GM23248 (cell line): ENCODE data around the gene HOXB3. TPM values are rescaled to one million over a fixed set of nuclear protein-coding genes. Genes with fewer than 3 reads are reported as not detected.

Source experiments
- DNase-seq: peaks from one replicate; pipeline ENCODE4 v3.0.0-alpha.2; 2015
- H2AFZ ChIP-seq: fragments of 200-600 bp; sonication (generic); 2 replicates; pipeline ENCODE4 v1.6.1; 2016; ENCODE audit warnings: antibody characterized with exemption
- H3F3A ChIP-seq: fragments of 200-600 bp; sonication (generic); 2 replicates; pipeline ENCODE4 v1.6.1; 2016; ENCODE audit warnings: mild to moderate bottlenecking, antibody characterized with exemption, mixed run types; ENCODE audit not compliant: insufficient read depth
- H3K27ac ChIP-seq: fragments of 200-600 bp; sonication (generic); 2 replicates; pipeline ENCODE4 v1.5.1; 2016; ENCODE audit warnings: mild to moderate bottlenecking
- H3K27me3 ChIP-seq: fragments of 200-600 bp; sonication (generic); replicated peaks from 2 replicates; pipeline ENCODE4 v1.6.1; 2016; ENCODE audit warnings: mild to moderate bottlenecking; ENCODE audit not compliant: insufficient read depth
- H3K36me3 ChIP-seq: fragments of 200-600 bp; sonication (generic); 2 replicates; pipeline ENCODE4 v1.6.1; 2016; ENCODE audit warnings: low read depth, mild to moderate bottlenecking
- H3K4me1 ChIP-seq: fragments of 200-600 bp; sonication (generic); 2 replicates; pipeline ENCODE4 v1.6.1; 2016; ENCODE audit warnings: mild to moderate bottlenecking; ENCODE audit not compliant: insufficient read depth
- H3K4me2 ChIP-seq: fragments of 200-600 bp; sonication (generic); one replicate; pipeline ENCODE4 v1.6.1; 2016; ENCODE audit warnings: mild to moderate bottlenecking; ENCODE audit not compliant: unreplicated experiment
- H3K4me3 ChIP-seq: fragments of 200-600 bp; sonication (generic); 2 replicates; pipeline ENCODE4 v1.5.1; 2016; ENCODE audit warnings: mild to moderate bottlenecking
- H3K79me2 ChIP-seq: fragments of 200-600 bp; sonication (generic); 2 replicates; pipeline ENCODE4 v1.6.1; 2016; ENCODE audit warnings: mild to moderate bottlenecking; ENCODE audit not compliant: insufficient read depth
- H3K9ac ChIP-seq: fragments of 200-600 bp; sonication (generic); 2 replicates; pipeline ENCODE4 v1.6.1; 2016; ENCODE audit warnings: mild to moderate bottlenecking
- H3K9me2 ChIP-seq: fragments of 200-600 bp; sonication (generic); 2 replicates; pipeline ENCODE4 v1.6.1; 2016; ENCODE audit warnings: mixed run types, mild to moderate bottlenecking, moderate library complexity; ENCODE audit not compliant: insufficient read depth
- H3K9me3 ChIP-seq: fragments of 200-600 bp; sonication (generic); one replicate; pipeline ENCODE4 v1.6.1; 2017; ENCODE audit warnings: low read depth
- H4K20me1 ChIP-seq: fragments of 200-600 bp; sonication (generic); 2 replicates; pipeline ENCODE4 v1.6.0; 2016; ENCODE audit not compliant: insufficient read depth
- EZH2 ChIP-seq: fragments of 200-600 bp; sonication (generic); IDR thresholded peaks from 2 replicates; pipeline ENCODE4 v1.6.1; 2018; ENCODE audit warnings: antibody characterized with exemption, mild to moderate bottlenecking; ENCODE audit not compliant: insufficient read depth, poor library complexity, severe bottlenecking
- EZH2phosphoT487 ChIP-seq: fragments of 200-600 bp; sonication (generic); IDR thresholded peaks from 2 replicates; pipeline ENCODE4 v1.6.1; 2018; ENCODE audit warnings: antibody characterized with exemption, moderate library complexity, mild to moderate bottlenecking, low read depth; ENCODE audit not compliant: insufficient read depth
- WGBS, 2 experiments: methylation state at CpG; one replicate each; pipeline ENCODE4 v1.1.6; 2015 to 2017; ENCODE audit warnings: low lambda C conversion rate in 2 of 2, low coverage in 1 of 2; ENCODE audit errors: missing lambda C conversion rate in 2 of 2; 5-methylcytosine and 5-hydroxymethylcytosine counted together
- in situ Hi-C: fragments of 300-500 bp; cut with MboI; formaldehyde crosslinking; loops from 2 replicates; pipeline ENCODE4 v1.15.0; 2020
- polyA plus RNA-seq: library from polyadenylated mRNA; unstranded; fragments of >200 nt; fragmentation: Nextera tagmentation; extraction: Ambion mirVana; gene quantifications from 2 replicates; pipeline ENCODE4 v1.2.1, GENCODE V29; 2016
- total RNA-seq: library from RNA; depleted of rRNA; stranded (reverse); fragments of >200 nt; shearing (Covaris generic); gene quantifications from 2 replicates; pipeline ENCODE4 v1.2.3, GENCODE V29; 2014

HOXB3 gene
- total and polyA plus RNA-seq, 2 experiments from 2014 or later, result 1.9 to 2.4 TPM

- in situ Hi-C loops, result no loop called here
- WGBS, 2 experiments, result 90 to 93% methylated on average over 36 to 43 of the region's 47 CpGs
- Histone ChIP-seq H4K20me1 (no peaks in the 10 kb centered on the region), H2AFZ (no peak overlapping the region), H3K9me3 (no peaks in the 10 kb centered on the region), H3K9ac (no peak overlapping the region), H3F3A (peaks cover 33% of the 10 kb centered on the region), H3K36me3 (no peaks in the 10 kb centered on the region; the same call in 1 of the 2 replicates), H3K4me3 (no peak overlapping the region), H3K4me1 (peaks cover 34% of the 10 kb centered on the region), H3K9me2 (no peaks in the 10 kb centered on the region), H3K27me3 (no peaks in the 10 kb centered on the region), H3K4me2 (no peak overlapping the region), H3K27ac (no peak overlapping the region), H3K79me2 (peaks cover 31% of the 10 kb centered on the region)
- no peak for DNase-seq
- TF ChIP-seq EZH2phosphoT487 (no peak), EZH2 (no peak)
These were observed 38.2 kb downstream of the HOXB3 start for GRCh38 chr17:48551596-48552465.

GRCh38 chr17:48551214-48551555, 38.9 kb downstream of the HOXB3 start:
- peaks cover 31% of the 10 kb centered on the region for H3K79me2 ChIP-seq
- H3K9ac ChIP-seq, result no peak overlapping the region

GRCh38 chr17:48550502-48551213, 39.4 kb downstream of the HOXB3 start:
- WGBS, 2 experiments, result 83 to 93% methylated on average over 16 to 68 of the region's 70 CpGs
- no peak overlapping the region for H3K4me3 ChIP-seq

More at GRCh38 chr17:48551214-48551555, 38.9 kb downstream of the HOXB3 start:
- Histone ChIP-seq H3K27ac (no peak overlapping the region), H4K20me1 (no peaks in the 10 kb centered on the region), H3K4me1 (peaks cover 34% of the 10 kb centered on the region), H3K9me2 (no peaks in the 10 kb centered on the region), H3K4me3 (no peak overlapping the region), H3K27me3 (no peaks in the 10 kb centered on the region), H3K36me3 (no peaks in the 10 kb centered on the region; the same call in 1 of the 2 replicates), H3F3A (peaks cover 33% of the 10 kb centered on the region), H3K9me3 (no peaks in the 10 kb centered on the region), H3K4me2 (no peak overlapping the region), H2AFZ (no peak overlapping the region)
- DNase-seq, result no peak
- in situ Hi-C loops, result no loop called here
- WGBS, 2 experiments, result 92 to 93% methylated on average over 10 to 19 of the region's 19 CpGs
- TF ChIP-seq EZH2, result no peak
- TF ChIP-seq EZH2phosphoT487, result no peak

GRCh38 chr17:48549914-48550501, 40.0 kb downstream of the HOXB3 start:
- Histone ChIP-seq H3K79me2 (peaks cover 42% of the 10 kb centered on the region), H3K27me3 (no peaks in the 10 kb centered on the region), H4K20me1 (no peaks in the 10 kb centered on the region), H3K27ac (no peak overlapping the region), H3K9ac (no peak overlapping the region), H3K36me3 (no peaks in the 10 kb centered on the region; the same call in 1 of the 2 replicates), H3K4me1 (peaks cover 39% of the 10 kb centered on the region), H3K9me3 (no peaks in the 10 kb centered on the region), H3K4me2 (no peak overlapping the region), H3K9me2 (no peaks in the 10 kb centered on the region), H2AFZ (no peak overlapping the region), H3F3A (peaks cover 39% of the 10 kb centered on the region), H3K4me3 (no peak overlapping the region)
- TF ChIP-seq EZH2 (no peak), EZH2phosphoT487 (no peak)
- 72 to 88% methylated on average over 13 to 18 of the region's 18 CpGs for WGBS, 2 experiments
- in situ Hi-C loops, result no loop called here
- no peak for DNase-seq

More at GRCh38 chr17:48550502-48551213, 39.4 kb downstream of the HOXB3 start:
- TF ChIP-seq EZH2, result no peak
- no peak for TF ChIP-seq EZH2phosphoT487
- Histone ChIP-seq H2AFZ (no peak overlapping the region), H3K36me3 (no peaks in the 10 kb centered on the region; the same call in 1 of the 2 replicates), H3K9ac (no peak overlapping the region), H3K9me2 (no peaks in the 10 kb centered on the region), H3F3A (peaks cover 34% of the 10 kb centered on the region), H3K27me3 (no peaks in the 10 kb centered on the region), H4K20me1 (no peaks in the 10 kb centered on the region), H3K9me3 (no peaks in the 10 kb centered on the region), H3K79me2 (peaks cover 37% of the 10 kb centered on the region), H3K4me1 (peaks cover 34% of the 10 kb centered on the region), H3K27ac (no peak overlapping the region), H3K4me2 (no peak overlapping the region)
- in situ Hi-C loops, result no loop called here
- DNase-seq, result no peak
